HUES48 (cell line): ENCODE data around the gene KCTD20.
"Not testable (repeated sequence)": the region's sequence is repeated elsewhere in the genome, so short reads cannot be mapped to it uniquely, and the experiment has no call there.

Source experiments
- H3K27ac ChIP-seq: one replicate; pipeline ENCODE4 v1.7.0; 2013; ENCODE audit warnings: low read depth, low read length, inconsistent platforms
- H3K27me3 ChIP-seq: 2 replicates; pipeline ENCODE4 v1.6.1; 2013; ENCODE audit warnings: mild to moderate bottlenecking, low read length; ENCODE audit not compliant: control insufficient read depth, insufficient read depth
- H3K36me3 ChIP-seq: 2 replicates; pipeline ENCODE4 v1.6.1; 2013; ENCODE audit warnings: low read length; ENCODE audit not compliant: control insufficient read depth, insufficient read depth
- H3K4me1 ChIP-seq: 2 replicates; pipeline ENCODE4 v1.6.1; 2013; ENCODE audit warnings: mild to moderate bottlenecking, low read length; ENCODE audit not compliant: control insufficient read depth, insufficient read depth
- H3K4me3 ChIP-seq: 2 replicates; pipeline ENCODE4 v1.5.1; 2013; ENCODE audit warnings: mild to moderate bottlenecking, low read depth, low read length
- H3K9ac ChIP-seq: 2 replicates; pipeline ENCODE4 v1.6.1; 2013; ENCODE audit warnings: mild to moderate bottlenecking, low read depth, low read length, moderate library complexity
- H3K9me3 ChIP-seq: 2 replicates; pipeline ENCODE4 v1.6.1; 2013; ENCODE audit warnings: low read length; ENCODE audit not compliant: control insufficient read depth, insufficient read depth

The KCTD20 gene

GRCh38 chr6:36469946-36470345, 27.1 kb downstream of the KCTD20 start:
- Histone ChIP-seq H3K36me3 (peaks cover 23% of the 10 kb centered on the region), H3K9me3 (no peaks in the 10 kb centered on the region)

GRCh38 chr6:36478051-36478526, 35.3 kb downstream of the KCTD20 start:
- no peak overlapping the region for H3K9ac ChIP-seq
- H3K4me3 ChIP-seq = no peak overlapping the region
- H3K4me1 ChIP-seq = no peaks in the 10 kb centered on the region
- peaks cover 41% of the 10 kb centered on the region for H3K36me3 ChIP-seq
- H3K27ac ChIP-seq = no peak overlapping the region
- no peaks in the 10 kb centered on the region for H3K27me3 ChIP-seq
- no peaks in the 10 kb centered on the region for H3K9me3 ChIP-seq

More at GRCh38 chr6:36469946-36470345, 27.1 kb downstream of the KCTD20 start:
- no peaks in the 10 kb centered on the region for H3K4me1 ChIP-seq
- no peak overlapping the region for H3K4me3 ChIP-seq
- no peak overlapping the region for H3K9ac ChIP-seq
- no peak overlapping the region for H3K27ac ChIP-seq
- no peaks in the 10 kb centered on the region for H3K27me3 ChIP-seq

- no peak overlapping the region for H3K27ac ChIP-seq
- no peaks in the 10 kb centered on the region for H3K4me1 ChIP-seq
- H3K9ac ChIP-seq = no peak overlapping the region
- no peaks in the 10 kb centered on the region for H3K27me3 ChIP-seq
- H3K9me3 ChIP-seq = no peaks in the 10 kb centered on the region
- H3K36me3 ChIP-seq = peaks cover 42% of the 10 kb centered on the region
- H3K4me3 ChIP-seq = no peak overlapping the region
Observed at GRCh38 chr6:36479256-36479655, 36.5 kb downstream of the KCTD20 start.

GRCh38 chr6:36483326-36483725, 40.5 kb downstream of the KCTD20 start:
- peaks cover 65% of the 10 kb centered on the region for H3K36me3 ChIP-seq
- not testable (repeated sequence) for H3K9me3 ChIP-seq, H3K4me3 ChIP-seq, H3K27ac ChIP-seq, H3K9ac ChIP-seq, H3K27me3 ChIP-seq, H3K4me1 ChIP-seq

- peaks cover 69% of the 10 kb centered on the region for H3K36me3 ChIP-seq
Observed at GRCh38 chr6:36484736-36485135, 41.9 kb downstream of the KCTD20 start.

GRCh38 chr6:36487698-36488097, 44.9 kb downstream of the KCTD20 start:
- H3K9me3 ChIP-seq = no peaks in the 10 kb centered on the region
- no peak overlapping the region for H3K27ac ChIP-seq
- H3K27me3 ChIP-seq = no peaks in the 10 kb centered on the region
- H3K4me1 ChIP-seq = 0 out of 2 replicates have a peak, but pooled peaks cover 7% of the 10 kb centered on the region
- H3K36me3 ChIP-seq = peaks cover 48% of the 10 kb centered on the region
- H3K9ac ChIP-seq = no peak overlapping the region
- H3K4me3 ChIP-seq = no peak overlapping the region

More at GRCh38 chr6:36484736-36485135, 41.9 kb downstream of the KCTD20 start:
- no peaks in the 10 kb centered on the region for H3K9me3 ChIP-seq
- no peaks in the 10 kb centered on the region for H3K27me3 ChIP-seq
- no peaks in the 10 kb centered on the region for H3K4me1 ChIP-seq
- H3K4me3 ChIP-seq = no peak overlapping the region
- H3K27ac ChIP-seq = no peak overlapping the region
- H3K9ac ChIP-seq = no peak overlapping the region

- no peak overlapping the region for H3K4me3 ChIP-seq
- H3K36me3 ChIP-seq = peaks cover 48% of the 10 kb centered on the region
- no peaks in the 10 kb centered on the region for H3K9me3 ChIP-seq
- H3K27ac ChIP-seq = no peak overlapping the region
- H3K9ac ChIP-seq = no peak overlapping the region
- H3K27me3 ChIP-seq = no peaks in the 10 kb centered on the region
- peaks cover 7% of the 10 kb centered on the region; the same call in 1 of the 2 replicates for H3K4me1 ChIP-seq
Observed at GRCh38 chr6:36488221-36488620, 45.4 kb downstream of the KCTD20 start.

- no peak overlapping the region for H3K27ac ChIP-seq
- H3K9ac ChIP-seq = no peak overlapping the region
- H3K9me3 ChIP-seq = no peaks in the 10 kb centered on the region
- H3K4me3 ChIP-seq = no peak overlapping the region
- no peaks in the 10 kb centered on the region for H3K27me3 ChIP-seq
- peaks cover 19% of the 10 kb centered on the region for H3K4me1 ChIP-seq
- peaks cover 54% of the 10 kb centered on the region for H3K36me3 ChIP-seq
Observed at GRCh38 chr6:36489426-36489825, 46.6 kb downstream of the KCTD20 start.

- Histone ChIP-seq H3K9ac (no peak overlapping the region), H3K36me3 (peaks cover 56% of the 10 kb centered on the region), H3K4me1 (peaks cover 22% of the 10 kb centered on the region), H3K4me3 (no peak overlapping the region), H3K27me3 (no peaks in the 10 kb centered on the region), H3K27ac (no peak overlapping the region), H3K9me3 (no peaks in the 10 kb centered on the region)
Observed at GRCh38 chr6:36491378-36491965, 48.7 kb downstream of the KCTD20 start.

- no peak overlapping the region for H3K4me3 ChIP-seq
- no peak overlapping the region for H3K9ac ChIP-seq
- H3K4me1 ChIP-seq = peaks cover 22% of the 10 kb centered on the region
- H3K36me3 ChIP-seq = peaks cover 56% of the 10 kb centered on the region
- no peak overlapping the region for H3K27ac ChIP-seq
- H3K27me3 ChIP-seq = no peaks in the 10 kb centered on the region
- H3K9me3 ChIP-seq = no peaks in the 10 kb centered on the region
Observed at GRCh38 chr6:36492092-36492491, 49.3 kb downstream of the KCTD20 start.

- no peak overlapping the region for H3K27ac ChIP-seq
- H3K9ac ChIP-seq = no peak overlapping the region
- H3K4me3 ChIP-seq = no peak overlapping the region
- no peaks in the 10 kb centered on the region for H3K27me3 ChIP-seq
- H3K4me1 ChIP-seq = peaks cover 22% of the 10 kb centered on the region
- H3K9me3 ChIP-seq = no peaks in the 10 kb centered on the region
- H3K36me3 ChIP-seq = peaks cover 56% of the 10 kb centered on the region
Observed at GRCh38 chr6:36492621-36493020, 49.8 kb downstream of the KCTD20 start.
